ENCODE results near the gene KRTAP10-1. TPM values are rescaled to one million over a fixed set of nuclear protein-coding genes. Genes with fewer than 3 reads are reported as not detected.

Gene KRTAP10-1
- total and polyA plus RNA-seq, 5 donors from 2014 or later = not detected

DNA sequence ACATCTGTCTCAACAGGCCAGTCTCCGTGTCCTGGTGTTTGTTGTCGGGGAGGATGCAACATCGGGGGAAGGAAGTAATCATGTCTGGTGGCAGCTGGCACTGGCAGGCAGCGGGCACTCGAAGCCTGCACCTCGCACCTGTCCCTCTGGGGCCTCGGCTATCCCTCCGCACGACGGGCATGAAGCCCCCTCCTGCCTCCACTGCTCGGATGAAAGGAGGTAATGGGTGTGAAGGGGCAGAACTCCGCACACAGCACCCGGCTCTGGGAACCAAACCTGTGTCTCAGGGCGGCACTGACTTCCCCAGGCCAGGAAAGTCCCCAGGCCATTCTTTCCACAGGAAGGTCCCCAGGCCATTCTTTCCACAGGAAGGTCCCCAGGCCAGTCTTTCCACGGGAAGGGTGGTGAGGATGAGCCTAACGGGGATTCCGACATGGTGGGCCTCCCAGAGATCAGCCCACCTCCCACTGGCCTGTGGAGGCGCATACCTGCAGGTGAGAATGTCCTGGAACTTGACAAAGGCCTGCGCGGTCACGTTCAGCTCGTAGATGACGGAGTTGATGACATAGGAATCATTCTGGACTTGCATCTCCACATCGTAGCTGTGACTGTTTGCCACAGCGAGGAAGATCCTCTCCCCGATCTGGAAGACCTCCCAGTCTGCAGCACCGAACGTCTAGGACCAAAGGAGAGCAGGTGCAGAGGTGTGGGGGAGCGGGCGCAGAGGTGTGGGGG, 31.1 kb downstream of the KRTAP10-1 start:
- Mint-ChIP-seq H3K36me3 (no peaks in the 10 kb centered on the region), H3K4me3 (no peak overlapping the region), H3K27ac (no peak overlapping the region), H3K4me1 (peaks cover 0 to under 1% (median 0%) of the 10 kb centered on the region in 4 donors), H3K27me3 (no peaks in the 10 kb centered on the region), H3K9me3 (peaks cover 0 to 2% (median 0%) of the 10 kb centered on the region in 7 donors)
- H3K4me1 ChIP-seq (ENCODE audit: control insufficient read depth, insufficient read depth, low read length, poor library complexity, severe bottlenecking) = peaks cover 9% of the 10 kb centered on the region
- DNase-seq (no peak), ATAC-seq (ENCODE audit: low read depth in 2 of 2) (no peak)
- no peaks in the 10 kb centered on the region for H3K27me3 ChIP-seq (ENCODE audit: control insufficient read depth, insufficient read depth, low read length)
- no peak overlapping the region for H3K27ac ChIP-seq (ENCODE audit: insufficient read depth, low read length, poor library complexity, severe bottlenecking)
- H3K9me3 ChIP-seq (ENCODE audit: control insufficient read depth in 2 of 2, low read length in 2 of 2) = no peaks in the 10 kb centered on the region
- H3K36me3 ChIP-seq (ENCODE audit: control insufficient read depth, insufficient read depth, low read length) = no peaks in the 10 kb centered on the region
- H3K4me3 ChIP-seq (ENCODE audit: low read depth, low read length) = no peak overlapping the region

DNA sequence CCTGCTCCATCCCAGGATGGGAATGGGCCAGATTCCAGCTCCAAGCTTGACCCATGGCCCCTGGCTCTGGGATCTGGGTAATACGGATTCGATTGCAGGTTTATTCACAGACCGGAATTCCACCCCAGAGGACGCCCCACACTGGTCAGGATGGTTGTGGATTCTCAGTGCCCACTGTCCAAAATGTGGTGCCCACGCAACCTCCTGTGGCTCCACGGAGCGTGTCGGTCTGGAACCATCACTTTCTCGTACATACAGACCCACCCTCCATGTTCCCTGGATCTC, 31.6 kb downstream of the KRTAP10-1 start:
- no peak for DNase-seq
- H3K9me3 ChIP-seq (ENCODE audit: control insufficient read depth in 2 of 2, low read length in 2 of 2) = no peaks in the 10 kb centered on the region
- peaks cover 0 to 2% (median 0%) of the 10 kb centered on the region in 4 donors for H3K4me1 Mint-ChIP-seq
- H3K4me3 ChIP-seq (ENCODE audit: low read depth, low read length) = no peak overlapping the region
- peaks cover 0 to 2% (median 0%) of the 10 kb centered on the region in 7 donors for H3K9me3 Mint-ChIP-seq
- H3K36me3 ChIP-seq (ENCODE audit: control insufficient read depth, insufficient read depth, low read length) = no peaks in the 10 kb centered on the region
- peaks cover 9% of the 10 kb centered on the region for H3K4me1 ChIP-seq (ENCODE audit: control insufficient read depth, insufficient read depth, low read length, poor library complexity, severe bottlenecking)
- no peak for ATAC-seq (ENCODE audit: low read depth in 2 of 2)
- H3K27ac Mint-ChIP-seq = no peak overlapping the region
- no peak overlapping the region for H3K4me3 Mint-ChIP-seq
- H3K36me3 Mint-ChIP-seq = no peaks in the 10 kb centered on the region
- no peak overlapping the region for H3K27ac ChIP-seq (ENCODE audit: insufficient read depth, low read length, poor library complexity, severe bottlenecking)
- no peaks in the 10 kb centered on the region for H3K27me3 ChIP-seq (ENCODE audit: control insufficient read depth, insufficient read depth, low read length)
- H3K27me3 Mint-ChIP-seq = no peaks in the 10 kb centered on the region

DNA sequence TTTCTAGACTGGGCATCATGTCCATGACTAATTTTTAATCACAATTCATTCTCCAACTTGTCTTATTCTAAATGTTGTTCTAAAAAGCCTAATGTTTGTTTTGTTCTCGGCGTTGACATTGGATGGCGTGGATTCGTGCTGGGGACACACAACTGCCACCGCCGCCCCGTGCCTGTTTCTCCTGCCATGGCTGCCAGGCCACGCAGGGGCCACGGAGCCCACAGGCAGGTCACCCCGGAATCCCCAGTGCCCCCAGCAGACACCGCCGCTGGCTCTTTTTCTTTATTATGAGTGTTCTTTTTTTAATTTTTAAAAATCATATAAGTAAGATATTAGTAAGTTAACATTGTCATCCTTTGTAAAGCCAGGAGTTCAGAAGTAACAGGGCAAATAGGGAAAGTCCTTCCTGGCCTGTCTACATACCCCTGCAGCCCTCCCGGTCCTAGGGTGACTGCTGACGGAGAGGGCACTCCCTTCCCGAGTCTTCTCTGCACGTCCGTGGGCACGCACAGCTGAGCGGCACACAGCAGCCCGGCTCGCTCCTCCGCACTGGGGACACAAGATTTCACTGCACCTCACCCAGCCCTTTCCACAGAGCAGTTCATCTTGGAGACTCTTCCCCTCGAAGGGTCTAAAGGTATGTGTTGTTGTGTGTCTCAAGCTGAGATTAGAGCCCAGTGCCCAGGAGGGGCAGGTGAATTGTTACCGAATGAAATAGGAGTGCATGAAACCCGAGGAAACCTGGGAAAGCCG, 32.1 kb downstream of the KRTAP10-1 start:
- no peaks in the 10 kb centered on the region for H3K27me3 Mint-ChIP-seq
- H3K27ac ChIP-seq (ENCODE audit: insufficient read depth, low read length, poor library complexity, severe bottlenecking) = no peak overlapping the region
- no peak overlapping the region for H3K4me3 ChIP-seq (ENCODE audit: low read depth, low read length)
- no peaks in the 10 kb centered on the region for H3K36me3 ChIP-seq (ENCODE audit: control insufficient read depth, insufficient read depth, low read length)
- no peaks in the 10 kb centered on the region for H3K9me3 ChIP-seq (ENCODE audit: control insufficient read depth in 2 of 2, low read length in 2 of 2)
- peaks cover 0 to 2% (median 0%) of the 10 kb centered on the region in 4 donors for H3K4me1 Mint-ChIP-seq
- peaks cover 0 to 2% (median 0%) of the 10 kb centered on the region in 7 donors for H3K9me3 Mint-ChIP-seq
- no peak for DNase-seq
- no peak overlapping the region for H3K4me3 Mint-ChIP-seq
- no peak overlapping the region for H3K27ac Mint-ChIP-seq
- peaks cover 9% of the 10 kb centered on the region for H3K4me1 ChIP-seq (ENCODE audit: control insufficient read depth, insufficient read depth, low read length, poor library complexity, severe bottlenecking)
- H3K36me3 Mint-ChIP-seq = no peaks in the 10 kb centered on the region
- H3K27me3 ChIP-seq (ENCODE audit: control insufficient read depth, insufficient read depth, low read length) = no peaks in the 10 kb centered on the region
- ATAC-seq (ENCODE audit: low read depth in 2 of 2) = no peak

DNA sequence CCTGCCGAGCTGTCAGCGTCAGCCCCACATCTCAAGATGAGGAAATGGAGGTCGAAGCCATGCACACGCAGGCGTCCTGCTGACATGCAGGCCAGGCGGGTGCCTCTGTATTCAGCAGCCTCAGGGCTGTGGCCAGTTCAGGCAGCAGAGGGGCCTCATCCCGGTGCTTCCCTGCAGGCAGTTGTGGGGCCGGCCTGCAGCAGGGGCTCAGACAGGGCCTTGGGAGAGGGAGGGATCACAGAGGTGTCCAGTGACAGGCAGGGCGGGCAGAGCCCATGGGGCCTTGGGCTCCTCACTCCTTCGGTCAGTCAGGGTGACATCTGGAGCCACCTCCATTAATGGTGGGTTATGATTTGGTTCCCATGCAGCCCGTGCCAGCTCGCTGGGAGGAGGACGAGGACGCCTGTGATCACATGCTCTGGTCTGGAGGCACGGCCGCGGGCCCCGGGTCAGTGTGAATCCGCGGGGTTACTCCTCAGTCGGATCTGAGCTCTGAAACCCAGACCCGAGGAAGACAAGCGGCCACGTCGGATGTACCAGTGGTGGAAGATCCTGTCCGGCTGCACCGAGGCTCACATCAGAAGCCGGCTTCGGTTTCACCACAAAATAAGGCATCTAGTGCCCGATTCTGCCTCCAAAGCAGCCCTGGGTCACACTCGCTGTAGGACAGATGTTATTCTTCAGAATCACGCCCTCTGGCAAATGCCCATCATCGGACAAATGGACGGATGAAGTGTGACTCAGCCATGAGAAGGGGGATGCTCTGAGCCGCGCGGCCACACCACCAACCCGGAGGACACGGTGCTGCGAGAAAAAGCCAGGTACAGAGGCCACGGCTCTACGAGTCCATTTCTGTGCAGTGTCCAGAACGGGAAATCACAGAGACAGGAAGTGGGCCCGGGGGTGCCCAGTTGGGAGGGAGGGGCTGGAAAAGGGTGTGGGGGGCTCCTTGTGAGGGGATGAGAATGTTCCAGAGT, 33.4 kb downstream of the KRTAP10-1 start:
- Mint-ChIP-seq H3K9me3 (no peaks in the 10 kb centered on the region), H3K36me3 (no peaks in the 10 kb centered on the region), H3K4me1 (peaks cover 0 to 5% (median 0%) of the 10 kb centered on the region in 4 donors), H3K27me3 (no peaks in the 10 kb centered on the region), H3K27ac (no peak overlapping the region), H3K4me3 (no peak overlapping the region)
- no peak overlapping the region for H3K4me3 ChIP-seq (ENCODE audit: low read depth, low read length)
- H3K27me3 ChIP-seq (ENCODE audit: control insufficient read depth, insufficient read depth, low read length) = no peaks in the 10 kb centered on the region
- no peaks in the 10 kb centered on the region for H3K36me3 ChIP-seq (ENCODE audit: control insufficient read depth, insufficient read depth, low read length)
- peaks cover 9% of the 10 kb centered on the region for H3K4me1 ChIP-seq (ENCODE audit: control insufficient read depth, insufficient read depth, low read length, poor library complexity, severe bottlenecking)
- ATAC-seq (ENCODE audit: low read depth in 2 of 2) (no peak), DNase-seq (no peak)
- no peaks in the 10 kb centered on the region for H3K9me3 ChIP-seq (ENCODE audit: control insufficient read depth in 2 of 2, low read length in 2 of 2)
- H3K27ac ChIP-seq (ENCODE audit: insufficient read depth, low read length, poor library complexity, severe bottlenecking) = no peak overlapping the region

DNA sequence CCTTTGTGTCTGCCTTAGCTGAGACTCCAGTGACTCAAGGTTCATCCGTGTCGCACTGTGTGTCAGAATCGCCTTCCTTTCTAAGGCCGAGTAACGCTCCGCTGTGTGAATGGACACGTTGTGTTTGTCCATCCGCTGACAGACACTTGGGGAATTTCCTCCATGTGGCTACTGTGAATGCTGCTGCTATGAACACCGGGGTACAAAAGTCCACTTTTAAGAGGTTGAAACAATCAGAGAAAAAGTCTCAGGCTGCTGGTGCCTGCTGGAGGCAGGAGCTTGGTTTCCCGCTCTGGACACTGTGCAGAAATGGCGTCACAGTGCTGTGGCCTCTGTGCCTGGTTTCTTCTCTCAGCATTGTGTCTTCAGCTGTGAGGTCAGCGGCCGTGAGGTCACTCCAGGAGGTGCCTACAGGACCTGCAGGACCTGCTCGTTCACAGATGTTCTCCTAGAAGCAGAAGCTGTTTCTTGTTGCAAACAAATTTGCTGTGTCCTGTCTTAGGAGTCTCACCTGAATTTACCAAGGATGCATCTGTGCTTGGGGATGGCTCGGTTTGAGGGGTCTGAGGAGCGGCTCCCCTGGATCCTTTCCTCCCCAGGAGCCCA, 34.2 kb downstream of the KRTAP10-1 start:
- no peak overlapping the region for H3K4me3 ChIP-seq (ENCODE audit: low read depth, low read length)
- no peak overlapping the region for H3K27ac ChIP-seq (ENCODE audit: insufficient read depth, low read length, poor library complexity, severe bottlenecking)
- no peak for ATAC-seq (ENCODE audit: low read depth in 2 of 2)
- H3K4me1 ChIP-seq (ENCODE audit: control insufficient read depth, insufficient read depth, low read length, poor library complexity, severe bottlenecking) = peaks cover 6% of the 10 kb centered on the region
- DNase-seq = no peak
- no peaks in the 10 kb centered on the region for H3K36me3 ChIP-seq (ENCODE audit: control insufficient read depth, insufficient read depth, low read length)
- Mint-ChIP-seq H3K36me3 (no peaks in the 10 kb centered on the region), H3K27me3 (no peaks in the 10 kb centered on the region), H3K4me3 (no peak overlapping the region), H3K4me1 (peaks cover 0 to 5% (median 0%) of the 10 kb centered on the region in 4 donors), H3K9me3 (no peaks in the 10 kb centered on the region), H3K27ac (no peak overlapping the region)
- no peaks in the 10 kb centered on the region for H3K27me3 ChIP-seq (ENCODE audit: control insufficient read depth, insufficient read depth, low read length)
- no peaks in the 10 kb centered on the region for H3K9me3 ChIP-seq (ENCODE audit: control insufficient read depth in 2 of 2, low read length in 2 of 2)

DNA sequence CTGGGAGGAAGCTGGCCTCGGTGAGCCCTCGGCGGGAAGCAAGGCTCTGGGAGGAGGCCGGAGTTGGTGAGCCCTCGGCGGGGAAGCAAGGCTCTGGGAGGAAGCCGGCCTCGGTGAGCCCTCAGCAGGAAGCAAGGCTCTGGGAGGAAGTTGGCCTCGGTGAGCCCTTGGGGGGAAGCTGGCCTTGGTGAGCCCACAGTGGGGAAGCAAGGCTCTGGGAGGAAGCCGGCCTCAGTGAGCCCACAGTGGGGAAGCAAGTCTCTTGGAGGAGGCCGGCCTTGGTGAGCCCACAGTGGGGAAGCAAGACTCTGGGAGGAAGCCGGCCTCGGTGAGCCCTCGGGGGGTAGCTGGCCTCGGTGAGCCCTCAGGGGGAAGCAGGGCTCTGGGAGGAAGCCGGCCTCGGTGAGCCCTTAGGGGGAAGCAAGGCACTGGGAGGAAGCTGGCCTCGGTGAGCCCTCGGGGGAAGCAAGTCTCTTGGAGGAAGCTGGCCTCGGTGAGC, 36.0 kb downstream of the KRTAP10-1 start:
- Mint-ChIP-seq H3K4me3 (no peak overlapping the region), H3K4me1 (peaks cover 0 to 5% (median 0%) of the 10 kb centered on the region in 4 donors), H3K36me3 (no peaks in the 10 kb centered on the region), H3K27me3 (no peaks in the 10 kb centered on the region), H3K9me3 (no peaks in the 10 kb centered on the region), H3K27ac (no peak overlapping the region)
- ATAC-seq (ENCODE audit: low read depth in 2 of 2) (no peak), DNase-seq (peak in 1 of 3 donors; percentile 8)
- Histone ChIP-seq H3K9me3 (ENCODE audit: control insufficient read depth in 2 of 2, low read length in 2 of 2) (no peaks in the 10 kb centered on the region), H3K4me3 (ENCODE audit: low read depth, low read length) (no peak overlapping the region), H3K4me1 (ENCODE audit: control insufficient read depth, insufficient read depth, low read length, poor library complexity, severe bottlenecking) (no peaks in the 10 kb centered on the region), H3K27me3 (ENCODE audit: control insufficient read depth, insufficient read depth, low read length) (no peaks in the 10 kb centered on the region), H3K36me3 (ENCODE audit: control insufficient read depth, insufficient read depth, low read length) (no peaks in the 10 kb centered on the region), H3K27ac (ENCODE audit: insufficient read depth, low read length, poor library complexity, severe bottlenecking) (no peak overlapping the region)

Data from CD4-positive, CD25-positive, alpha-beta regulatory T cell (primary cell).